ENCODE results near the gene PRUNE2. TPM values are rescaled to one million over a fixed set of nuclear protein-coding genes. Genes with fewer than 3 reads are reported as not detected.

The PRUNE2 gene
- total and polyA plus RNA-seq, 4 donors, result 3.8 to 18.1 (median 7.8) TPM

DNA sequence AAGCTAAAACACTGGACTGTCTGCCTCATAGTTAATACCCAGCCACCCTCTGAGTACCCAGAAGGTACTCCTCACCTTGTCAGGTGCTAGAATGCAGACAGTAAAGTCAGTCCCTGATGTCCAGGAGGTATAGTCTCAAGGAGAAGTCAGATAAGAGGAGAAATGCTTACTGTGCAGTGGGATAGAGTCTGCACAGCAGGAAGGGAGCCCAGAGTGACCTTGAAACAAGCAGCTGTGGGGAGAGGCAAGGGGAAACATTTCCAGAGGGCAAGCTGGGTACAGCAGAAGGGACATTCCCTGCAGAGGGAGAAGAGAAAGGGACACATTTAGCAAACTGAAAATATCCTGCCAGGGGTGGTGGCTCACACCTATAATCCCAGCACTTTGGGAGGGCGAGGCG, 324.2 kb downstream of the PRUNE2 start:
- H3K4me1 ChIP-seq (ENCODE audit: control insufficient read depth in 5 of 5, insufficient read depth in 5 of 5, low read length in 5 of 5), result peaks cover 0 to 12% (median 1%) of the 10 kb centered on the region in 5 donors
- H3K9ac ChIP-seq (ENCODE audit: insufficient read depth in 1 of 2, low read length in 2 of 2), result no peak overlapping the region
- H3K27me3 ChIP-seq (ENCODE audit: control insufficient read depth in 3 of 3, insufficient read depth in 3 of 3, low read length in 2 of 3), result no peaks in the 10 kb centered on the region
- H3K4me3 ChIP-seq, result no peak overlapping the region
- ATAC-seq (ENCODE audit: insufficient read depth, low FRiP score), result no peak
- no peaks in the 10 kb centered on the region for H3K36me3 ChIP-seq (ENCODE audit: control insufficient read depth in 4 of 4, insufficient read depth in 4 of 4, low read length in 4 of 4)
- no peaks in the 10 kb centered on the region for H3K9me3 ChIP-seq (ENCODE audit: control insufficient read depth in 4 of 4, insufficient read depth in 3 of 4, low read length in 3 of 4)
- TF ChIP-seq, protein P1, sequence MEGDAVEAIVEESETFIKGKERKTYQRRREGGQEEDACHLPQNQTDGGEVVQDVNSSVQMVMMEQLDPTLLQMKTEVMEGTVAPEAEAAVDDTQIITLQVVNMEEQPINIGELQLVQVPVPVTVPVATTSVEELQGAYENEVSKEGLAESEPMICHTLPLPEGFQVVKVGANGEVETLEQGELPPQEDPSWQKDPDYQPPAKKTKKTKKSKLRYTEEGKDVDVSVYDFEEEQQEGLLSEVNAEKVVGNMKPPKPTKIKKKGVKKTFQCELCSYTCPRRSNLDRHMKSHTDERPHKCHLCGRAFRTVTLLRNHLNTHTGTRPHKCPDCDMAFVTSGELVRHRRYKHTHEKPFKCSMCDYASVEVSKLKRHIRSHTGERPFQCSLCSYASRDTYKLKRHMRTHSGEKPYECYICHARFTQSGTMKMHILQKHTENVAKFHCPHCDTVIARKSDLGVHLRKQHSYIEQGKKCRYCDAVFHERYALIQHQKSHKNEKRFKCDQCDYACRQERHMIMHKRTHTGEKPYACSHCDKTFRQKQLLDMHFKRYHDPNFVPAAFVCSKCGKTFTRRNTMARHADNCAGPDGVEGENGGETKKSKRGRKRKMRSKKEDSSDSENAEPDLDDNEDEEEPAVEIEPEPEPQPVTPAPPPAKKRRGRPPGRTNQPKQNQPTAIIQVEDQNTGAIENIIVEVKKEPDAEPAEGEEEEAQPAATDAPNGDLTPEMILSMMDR (IDR thresholded peaks at IDR 0.05; ENCODE audit: control extremely low read depth, extremely low read depth), result no peak
- 80 to 99% methylated on average over 2 of the region's 2 CpGs for WGBS, 2 donors
- DNase-seq, result no peak
- no peak overlapping the region for H3K27ac ChIP-seq (ENCODE audit: low read depth in 1 of 2, low read length in 1 of 2)

- ATAC-seq (ENCODE audit: insufficient read depth, low FRiP score) (no peak), DNase-seq (no peak)
- peaks cover 0 to 4% (median 1%) of the 10 kb centered on the region in 5 donors for H3K4me1 ChIP-seq (ENCODE audit: control insufficient read depth in 5 of 5, insufficient read depth in 5 of 5, low read length in 5 of 5)
- no peak overlapping the region for H3K9ac ChIP-seq (ENCODE audit: insufficient read depth in 1 of 2, low read length in 2 of 2)
- TF ChIP-seq, protein P1 (IDR thresholded peaks at IDR 0.05; ENCODE audit: control extremely low read depth, extremely low read depth), result no peak
- no peak overlapping the region for H3K4me3 ChIP-seq
- no peaks in the 10 kb centered on the region for H3K36me3 ChIP-seq (ENCODE audit: control insufficient read depth in 4 of 4, insufficient read depth in 4 of 4, low read length in 4 of 4)
- WGBS, 2 donors, result 53 to 71% methylated on average over 3 of the region's 3 CpGs
- no peak overlapping the region for H3K27ac ChIP-seq (ENCODE audit: low read depth in 1 of 2, low read length in 1 of 2)
- no peaks in the 10 kb centered on the region for H3K27me3 ChIP-seq (ENCODE audit: control insufficient read depth in 3 of 3, insufficient read depth in 3 of 3, low read length in 2 of 3)
- H3K9me3 ChIP-seq (ENCODE audit: control insufficient read depth in 4 of 4, insufficient read depth in 3 of 4, low read length in 3 of 4), result no peaks in the 10 kb centered on the region
These were observed 325.1 kb downstream of the PRUNE2 start for GRCh38 chr9:76580820-76581219.

GRCh38 chr9:76580188-76580587, 325.7 kb downstream of the PRUNE2 start:
- Histone ChIP-seq H3K9ac (ENCODE audit: insufficient read depth in 1 of 2, low read length in 2 of 2) (no peak overlapping the region), H3K9me3 (ENCODE audit: control insufficient read depth in 4 of 4, insufficient read depth in 3 of 4, low read length in 3 of 4) (no peaks in the 10 kb centered on the region), H3K4me1 (ENCODE audit: control insufficient read depth in 5 of 5, insufficient read depth in 5 of 5, low read length in 5 of 5) (peaks cover 0 to 1% (median 0%) of the 10 kb centered on the region in 5 donors), H3K36me3 (ENCODE audit: control insufficient read depth in 4 of 4, insufficient read depth in 4 of 4, low read length in 4 of 4) (no peaks in the 10 kb centered on the region), H3K4me3 (no peak overlapping the region), H3K27ac (ENCODE audit: low read depth in 1 of 2, low read length in 1 of 2) (no peak overlapping the region), H3K27me3 (ENCODE audit: control insufficient read depth in 3 of 3, insufficient read depth in 3 of 3, low read length in 2 of 3) (no peaks in the 10 kb centered on the region)
- no peak for DNase-seq
- TF ChIP-seq, protein P1 (IDR thresholded peaks at IDR 0.05; ENCODE audit: control extremely low read depth, extremely low read depth), result no peak
- WGBS, 2 donors, result 24 to 44% methylated on average over 8 of the region's 8 CpGs
- no peak for ATAC-seq (ENCODE audit: insufficient read depth, low FRiP score)

DNA sequence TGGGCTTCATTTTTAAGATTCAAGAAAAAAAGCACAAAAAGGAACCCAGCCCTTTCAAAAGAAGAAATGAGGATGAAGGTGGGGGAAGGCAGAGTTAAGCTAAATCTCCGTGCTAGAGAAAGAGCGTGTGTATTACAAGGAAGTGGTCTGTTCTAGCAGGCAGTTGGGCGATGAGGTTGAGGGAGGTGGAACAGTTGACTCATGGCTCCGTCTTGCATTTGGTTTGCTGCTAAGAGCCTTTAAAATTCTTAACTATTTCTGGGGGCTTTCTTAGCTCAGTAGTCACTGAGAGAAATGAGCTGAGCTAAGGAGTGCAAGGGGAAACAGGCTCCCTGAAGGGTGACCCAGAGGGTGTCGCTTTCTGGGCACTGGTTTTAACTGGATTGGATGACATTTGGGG, 329.6 kb downstream of the PRUNE2 start:
- no peak for DNase-seq
- Histone ChIP-seq H3K27me3 (ENCODE audit: control insufficient read depth in 3 of 3, insufficient read depth in 3 of 3, low read length in 2 of 3) (peaks cover 0 to 4% (median 3%) of the 10 kb centered on the region in 3 donors), H3K9ac (ENCODE audit: insufficient read depth in 1 of 2, low read length in 2 of 2) (no peak overlapping the region), H3K36me3 (ENCODE audit: control insufficient read depth in 4 of 4, insufficient read depth in 4 of 4, low read length in 4 of 4) (peaks cover 0 to under 1% (median 0%) of the 10 kb centered on the region in 4 donors), H3K9me3 (ENCODE audit: control insufficient read depth in 4 of 4, insufficient read depth in 3 of 4, low read length in 3 of 4) (no peaks in the 10 kb centered on the region), H3K4me1 (ENCODE audit: control insufficient read depth in 5 of 5, insufficient read depth in 5 of 5, low read length in 5 of 5) (peaks cover 0 to 1% (median 0%) of the 10 kb centered on the region in 5 donors), H3K27ac (ENCODE audit: low read depth in 1 of 2, low read length in 1 of 2) (peak overlapping the region in 1 of 2 donors; percentile 52), H3K4me3 (no peak overlapping the region)
- TF ChIP-seq, protein P1 (IDR thresholded peaks at IDR 0.05; ENCODE audit: control extremely low read depth, extremely low read depth), result no peak
- peak; percentile 71 for ATAC-seq (ENCODE audit: insufficient read depth, low FRiP score)
- 31 to 64% methylated on average over 5 of the region's 5 CpGs for WGBS, 2 donors
